Panc1 (cell line): ENCODE results near the gene DUSP16.

Source experiments
- POLR2AphosphoS5 ChIP-seq: IDR thresholded peaks from 2 replicates; pipeline ENCODE4 v1.6.1; 2012; ENCODE audit warnings: mild to moderate bottlenecking, low read depth, low read length, moderate library complexity
- TF ChIP-seq, protein P1 (sequence below), 2 experiments: IDR thresholded peaks; 2 replicates each; pipeline ENCODE4 v1.6.1; 2011 to 2012; ENCODE audit warnings: low read depth in 2 of 2, control low read depth in 1 of 2, low read length in 1 of 2, mild to moderate bottlenecking in 1 of 2, moderate library complexity in 1 of 2; ENCODE audit not compliant: insufficient read depth in 1 of 2

DNA sequence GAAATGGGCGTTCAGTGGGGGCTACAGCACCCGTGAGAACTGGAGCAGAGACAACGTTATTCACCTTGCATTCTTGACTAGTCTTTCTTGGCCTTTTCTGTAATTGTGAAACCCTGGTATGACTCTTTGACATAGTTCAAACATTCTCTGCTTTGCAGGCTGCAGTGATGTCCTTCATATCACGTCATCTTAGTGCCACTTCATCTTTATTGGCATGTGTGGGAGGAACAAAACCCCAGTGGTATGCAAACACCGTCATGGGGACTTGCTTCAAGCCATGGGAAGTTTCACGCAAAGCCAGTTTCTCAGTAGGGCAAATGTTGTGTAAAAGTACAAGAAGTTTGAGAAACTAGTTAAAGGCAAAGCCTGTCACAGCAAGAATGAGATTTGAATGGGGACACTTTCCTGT lies 20.2 kb upstream of the DUSP16 start:
- TF ChIP-seq, protein P1, sequence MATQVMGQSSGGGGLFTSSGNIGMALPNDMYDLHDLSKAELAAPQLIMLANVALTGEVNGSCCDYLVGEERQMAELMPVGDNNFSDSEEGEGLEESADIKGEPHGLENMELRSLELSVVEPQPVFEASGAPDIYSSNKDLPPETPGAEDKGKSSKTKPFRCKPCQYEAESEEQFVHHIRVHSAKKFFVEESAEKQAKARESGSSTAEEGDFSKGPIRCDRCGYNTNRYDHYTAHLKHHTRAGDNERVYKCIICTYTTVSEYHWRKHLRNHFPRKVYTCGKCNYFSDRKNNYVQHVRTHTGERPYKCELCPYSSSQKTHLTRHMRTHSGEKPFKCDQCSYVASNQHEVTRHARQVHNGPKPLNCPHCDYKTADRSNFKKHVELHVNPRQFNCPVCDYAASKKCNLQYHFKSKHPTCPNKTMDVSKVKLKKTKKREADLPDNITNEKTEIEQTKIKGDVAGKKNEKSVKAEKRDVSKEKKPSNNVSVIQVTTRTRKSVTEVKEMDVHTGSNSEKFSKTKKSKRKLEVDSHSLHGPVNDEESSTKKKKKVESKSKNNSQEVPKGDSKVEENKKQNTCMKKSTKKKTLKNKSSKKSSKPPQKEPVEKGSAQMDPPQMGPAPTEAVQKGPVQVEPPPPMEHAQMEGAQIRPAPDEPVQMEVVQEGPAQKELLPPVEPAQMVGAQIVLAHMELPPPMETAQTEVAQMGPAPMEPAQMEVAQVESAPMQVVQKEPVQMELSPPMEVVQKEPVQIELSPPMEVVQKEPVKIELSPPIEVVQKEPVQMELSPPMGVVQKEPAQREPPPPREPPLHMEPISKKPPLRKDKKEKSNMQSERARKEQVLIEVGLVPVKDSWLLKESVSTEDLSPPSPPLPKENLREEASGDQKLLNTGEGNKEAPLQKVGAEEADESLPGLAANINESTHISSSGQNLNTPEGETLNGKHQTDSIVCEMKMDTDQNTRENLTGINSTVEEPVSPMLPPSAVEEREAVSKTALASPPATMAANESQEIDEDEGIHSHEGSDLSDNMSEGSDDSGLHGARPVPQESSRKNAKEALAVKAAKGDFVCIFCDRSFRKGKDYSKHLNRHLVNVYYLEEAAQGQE (IDR thresholded peaks at IDR 0.05; ENCODE audit: insufficient read depth in 1 of 2, low read depth in 2 of 2, low read length in 1 of 2): no peak
- no peak for TF ChIP-seq POLR2AphosphoS5
